DND-41 (cell line): ENCODE measurements around the gene FAM174C.

ENCODE experiments used
- ATAC-seq: fragments of 200-7000 bp; cut with Tn5 transposase; 3 replicates; pipeline ENCODE4 v1.9.1; 2021; ENCODE audit warnings: low read depth; ENCODE audit not compliant: insufficient read depth
- DNase-seq: peaks from one replicate; pipeline ENCODE4 v3.0.0-alpha.2; 2020
- H2AFZ ChIP-seq: 2 replicates; pipeline ENCODE4 v1.6.0; 2012; ENCODE audit warnings: low read depth, low read length
- H3K27ac ChIP-seq: 2 replicates; pipeline ENCODE4 v1.5.1; 2012; ENCODE audit warnings: low read length, inconsistent platforms
- H3K27me3 ChIP-seq: fragments of 200-600 bp; sonication (generic); 2 replicates; pipeline ENCODE4 v1.6.0; 2012; ENCODE audit warnings: low read length, mild to moderate bottlenecking, inconsistent platforms; ENCODE audit not compliant: insufficient read depth, poor library complexity
- H3K36me3 ChIP-seq: 2 replicates; pipeline ENCODE4 v1.5.1; 2012; ENCODE audit warnings: low read length, inconsistent platforms; ENCODE audit not compliant: insufficient read depth
- H3K4me1 ChIP-seq: 2 replicates; pipeline ENCODE4 v1.5.1; 2012; ENCODE audit warnings: mild to moderate bottlenecking, low read length; ENCODE audit not compliant: insufficient read depth
- H3K4me2 ChIP-seq: 2 replicates; pipeline ENCODE4 v1.6.0; 2012; ENCODE audit warnings: mild to moderate bottlenecking, moderate library complexity, low read length, inconsistent platforms; ENCODE audit not compliant: insufficient read depth
- H3K4me3 ChIP-seq, 2 experiments: fragments of 200-600 bp in 1 of 2; shearing (Covaris generic) in 1 of 2; 2 replicates each; pipeline ENCODE4 v1.5.1; 2012 to 2016; ENCODE audit warnings: inconsistent platforms in 2 of 2, low read length in 2 of 2, mild to moderate bottlenecking in 2 of 2, low read depth in 1 of 2, moderate library complexity in 1 of 2
- H3K79me2 ChIP-seq: 2 replicates; pipeline ENCODE4 v1.6.0; 2012; ENCODE audit warnings: low read length, inconsistent platforms; ENCODE audit not compliant: insufficient read depth
- H3K9ac ChIP-seq: 2 replicates; pipeline ENCODE4 v1.6.0; 2012; ENCODE audit warnings: low read depth, mild to moderate bottlenecking, inconsistent platforms, low read length, moderate library complexity
- H3K9me3 ChIP-seq: 2 replicates; pipeline ENCODE4 v1.5.1; 2012; ENCODE audit warnings: low read length, moderate library complexity, mild to moderate bottlenecking, inconsistent platforms; ENCODE audit not compliant: insufficient read depth, severe bottlenecking
- H4K20me1 ChIP-seq: 2 replicates; pipeline ENCODE4 v1.6.0; 2012; ENCODE audit warnings: low read length; ENCODE audit not compliant: insufficient read depth
- EZH2 ChIP-seq: IDR thresholded peaks from 3 replicates; pipeline ENCODE4 v1.6.1; 2012; ENCODE audit warnings: borderline replicate concordance, low read depth, mild to moderate bottlenecking, moderate library complexity, low read length, inconsistent platforms; ENCODE audit not compliant: severe bottlenecking
- TF ChIP-seq, protein P1 (sequence below): IDR thresholded peaks from 2 replicates; pipeline ENCODE4 v1.5.1; 2012; ENCODE audit warnings: borderline replicate concordance, low read length, moderate library complexity, mild to moderate bottlenecking; ENCODE audit not compliant: poor library complexity, severe bottlenecking; ENCODE audit errors: extremely low read depth

The FAM174C gene

DNA sequence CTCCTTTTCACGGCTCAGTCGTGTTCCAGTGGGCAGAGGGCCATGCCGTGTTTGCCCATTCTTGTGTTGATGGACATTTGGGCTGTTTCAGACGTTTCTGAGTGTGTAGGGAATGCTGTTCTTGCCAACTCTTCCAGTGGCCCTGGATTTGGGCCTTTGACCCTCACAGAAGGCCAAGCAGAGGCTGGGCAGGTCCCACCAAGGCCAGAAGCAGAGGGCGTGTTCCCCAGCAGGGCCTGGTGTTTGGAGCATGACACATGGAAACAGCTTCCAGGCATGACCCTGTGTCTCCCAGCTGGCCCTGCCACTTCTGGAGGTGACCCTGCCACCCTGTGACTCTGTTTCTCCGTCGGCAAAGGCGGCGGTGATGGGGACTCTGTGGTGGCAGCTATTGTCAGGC lies 46.2 kb downstream of the FAM174C start:
- Histone ChIP-seq H4K20me1 (peaks cover 3% of the 10 kb centered on the region; the same call in 1 of the 2 replicates), H3K27me3 (peaks cover 15% of the 10 kb centered on the region), H2AFZ (no peak overlapping the region), H3K9ac (no peak overlapping the region), H3K79me2 (no peaks in the 10 kb centered on the region), H3K4me2 (no peak overlapping the region), H3K4me3 (no peak overlapping the region), H3K4me1 (no peaks in the 10 kb centered on the region), H3K36me3 (no peaks in the 10 kb centered on the region), H3K27ac (no peak overlapping the region), H3K9me3 (no peaks in the 10 kb centered on the region)
- ATAC-seq (no peak), DNase-seq (no peak)
- TF ChIP-seq EZH2: no peak

DNA sequence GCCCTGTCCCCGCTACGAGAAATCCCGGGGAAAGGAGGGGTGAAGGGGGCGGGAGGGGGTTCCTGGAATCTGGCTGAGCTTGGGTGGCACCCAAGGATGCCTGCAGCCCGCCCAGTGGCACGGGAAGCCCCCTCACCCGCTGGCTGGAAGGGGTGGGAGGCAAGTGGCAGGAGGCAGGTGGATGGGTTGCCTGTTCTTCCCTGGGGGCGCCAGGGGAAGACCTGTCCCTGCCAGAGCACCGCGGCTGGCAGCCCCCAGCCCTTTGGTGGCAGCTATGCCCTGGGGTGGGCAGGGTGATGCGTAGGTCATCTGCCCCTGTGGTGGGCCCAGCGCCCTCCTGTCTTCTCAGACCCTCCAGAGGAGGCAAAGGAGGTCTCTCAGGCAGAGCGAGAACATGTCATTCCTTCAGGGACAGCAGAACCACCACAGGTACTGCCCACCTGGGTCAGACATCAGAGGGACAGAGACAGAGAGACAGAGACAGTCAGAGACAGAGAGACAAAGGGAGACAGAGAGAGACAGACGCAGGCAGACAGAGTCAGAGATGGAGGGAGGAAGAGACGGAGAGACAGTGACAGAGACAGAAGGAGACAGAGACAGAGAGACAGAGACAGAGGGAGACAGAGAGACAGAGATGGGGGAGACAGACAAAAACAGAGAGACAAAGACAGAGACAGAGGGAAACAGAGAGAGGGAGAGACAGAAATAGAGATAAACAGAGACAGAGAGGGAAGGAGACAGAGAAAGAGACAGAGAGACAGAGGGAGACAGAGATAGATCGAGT lies 47.1 kb downstream of the FAM174C start:
- no peak overlapping the region for H3K9ac ChIP-seq
- H2AFZ ChIP-seq: no peak overlapping the region
- H3K4me1 ChIP-seq: no peaks in the 10 kb centered on the region
- no peaks in the 10 kb centered on the region for H3K9me3 ChIP-seq
- no peak overlapping the region for H3K4me2 ChIP-seq
- ATAC-seq (no peak), DNase-seq (no peak)
- no peak overlapping the region for H3K4me3 ChIP-seq
- H3K79me2 ChIP-seq: no peaks in the 10 kb centered on the region
- no peaks in the 10 kb centered on the region for H3K36me3 ChIP-seq
- TF ChIP-seq EZH2: no peak
- TF ChIP-seq, protein P1, sequence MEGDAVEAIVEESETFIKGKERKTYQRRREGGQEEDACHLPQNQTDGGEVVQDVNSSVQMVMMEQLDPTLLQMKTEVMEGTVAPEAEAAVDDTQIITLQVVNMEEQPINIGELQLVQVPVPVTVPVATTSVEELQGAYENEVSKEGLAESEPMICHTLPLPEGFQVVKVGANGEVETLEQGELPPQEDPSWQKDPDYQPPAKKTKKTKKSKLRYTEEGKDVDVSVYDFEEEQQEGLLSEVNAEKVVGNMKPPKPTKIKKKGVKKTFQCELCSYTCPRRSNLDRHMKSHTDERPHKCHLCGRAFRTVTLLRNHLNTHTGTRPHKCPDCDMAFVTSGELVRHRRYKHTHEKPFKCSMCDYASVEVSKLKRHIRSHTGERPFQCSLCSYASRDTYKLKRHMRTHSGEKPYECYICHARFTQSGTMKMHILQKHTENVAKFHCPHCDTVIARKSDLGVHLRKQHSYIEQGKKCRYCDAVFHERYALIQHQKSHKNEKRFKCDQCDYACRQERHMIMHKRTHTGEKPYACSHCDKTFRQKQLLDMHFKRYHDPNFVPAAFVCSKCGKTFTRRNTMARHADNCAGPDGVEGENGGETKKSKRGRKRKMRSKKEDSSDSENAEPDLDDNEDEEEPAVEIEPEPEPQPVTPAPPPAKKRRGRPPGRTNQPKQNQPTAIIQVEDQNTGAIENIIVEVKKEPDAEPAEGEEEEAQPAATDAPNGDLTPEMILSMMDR: no peak
- H3K27ac ChIP-seq: no peak overlapping the region
- H3K27me3 ChIP-seq: peaks cover 15% of the 10 kb centered on the region
- H4K20me1 ChIP-seq: no peaks in the 10 kb centered on the region

DNA sequence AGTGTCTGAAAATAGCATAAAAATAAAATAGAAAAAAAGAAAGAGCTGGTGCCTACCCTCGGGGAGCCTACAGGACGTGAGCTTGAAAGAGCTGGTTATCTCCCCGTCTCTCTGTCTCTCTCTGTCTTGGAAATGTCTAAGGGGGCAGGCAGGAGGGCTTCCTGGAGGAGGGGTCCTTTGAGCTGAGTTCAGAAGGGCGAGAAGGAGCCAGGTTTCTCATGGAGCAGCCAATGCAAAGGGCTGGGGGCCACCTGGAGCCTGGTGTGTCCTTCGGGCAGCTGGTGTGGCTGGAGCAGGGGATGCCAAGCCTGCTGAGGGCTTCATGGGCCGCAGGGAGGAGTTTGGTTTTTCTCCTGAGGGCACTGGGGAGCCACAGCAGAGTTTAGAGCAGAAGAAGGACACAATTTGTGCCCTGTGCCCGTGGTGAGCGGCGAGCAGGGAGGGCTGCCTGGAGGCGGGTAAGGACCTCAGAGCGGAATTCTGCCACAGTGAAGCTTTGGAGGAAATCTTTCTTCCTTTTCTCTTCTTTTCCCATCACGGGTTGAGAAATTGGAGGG lies 49.0 kb downstream of the FAM174C start:
- Histone ChIP-seq H3K36me3 (no peaks in the 10 kb centered on the region), H3K27me3 (peaks cover 3% of the 10 kb centered on the region), H2AFZ (no peak overlapping the region), H3K79me2 (no peaks in the 10 kb centered on the region), H3K4me1 (no peaks in the 10 kb centered on the region), H3K9me3 (no peaks in the 10 kb centered on the region), H3K4me3 (no peak overlapping the region), H3K4me2 (no peak overlapping the region), H3K9ac (no peak overlapping the region), H3K27ac (no peak overlapping the region), H4K20me1 (no peaks in the 10 kb centered on the region)
- ATAC-seq: no peak
- no peak for TF ChIP-seq EZH2
- TF ChIP-seq, protein P1: no peak
- no peak for DNase-seq

DNA sequence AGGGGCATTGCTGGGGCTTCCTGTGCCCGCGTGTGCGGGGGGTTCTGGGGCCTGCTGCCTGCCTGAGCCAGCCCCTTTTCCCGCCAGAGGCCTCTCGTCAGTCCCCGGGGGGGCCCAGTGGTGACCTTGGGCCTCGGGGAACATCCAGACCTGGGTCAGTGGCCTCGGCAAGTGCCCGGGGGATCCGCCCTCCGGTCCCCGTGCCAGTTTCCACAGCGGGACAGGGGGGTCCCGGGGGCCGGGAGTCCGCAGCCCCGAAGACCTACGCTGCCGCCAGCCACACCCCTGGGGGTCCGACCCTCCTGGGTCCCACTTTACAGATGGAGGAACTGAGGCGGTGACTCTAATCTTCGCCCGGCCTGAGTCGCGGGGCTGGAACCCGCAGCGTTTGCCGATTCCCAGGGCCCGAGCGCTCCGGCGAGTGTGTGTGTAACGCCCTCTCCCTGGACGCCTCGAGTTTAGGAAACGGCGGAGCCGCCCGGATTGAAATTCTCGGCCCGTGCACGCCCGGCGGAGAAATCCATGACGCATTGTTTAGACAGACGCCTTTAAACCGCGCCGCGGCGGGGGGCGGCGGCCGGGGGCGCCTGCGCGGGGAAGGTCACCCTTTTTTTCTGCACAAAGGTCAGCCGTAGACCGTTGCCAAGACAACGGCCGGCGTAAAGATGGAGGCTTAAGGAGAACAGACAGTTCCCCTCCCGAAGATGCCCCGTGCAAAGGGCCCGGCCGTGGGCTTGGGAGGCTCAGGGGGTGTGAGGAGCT lies 49.7 kb downstream of the FAM174C start:
- no peak overlapping the region for H3K27ac ChIP-seq
- TF ChIP-seq, protein P1: no peak
- TF ChIP-seq EZH2: no peak
- H3K27me3 ChIP-seq: peaks cover 3% of the 10 kb centered on the region
- H3K4me3 ChIP-seq: no peak overlapping the region
- no peak for ATAC-seq
- H3K4me2 ChIP-seq: no peak overlapping the region
- H3K79me2 ChIP-seq: no peaks in the 10 kb centered on the region
- no peak overlapping the region for H3K9ac ChIP-seq
- H3K4me1 ChIP-seq: no peaks in the 10 kb centered on the region
- no peaks in the 10 kb centered on the region for H3K36me3 ChIP-seq
- no peaks in the 10 kb centered on the region for H3K9me3 ChIP-seq
- H4K20me1 ChIP-seq: no peaks in the 10 kb centered on the region
- no peak overlapping the region for H2AFZ ChIP-seq
- no peak for DNase-seq
